Heart left ventricle (tissue), 13 donors: ENCODE results near the gene MYO5A.

Experiments
- CTCF ChIP-seq, 12 donors: fragments of 200-600 bp; sonication (generic) in 4 of 12; IDR thresholded peaks; one replicate each; pipeline versions ENCODE4 v1.5.0 to v1.8.0; 2018 to 2022; ENCODE audit warnings: antibody characterized with exemption in 12 of 12, mild to moderate bottlenecking in 5 of 12
- POLR2A ChIP-seq, 2 donors: fragments of 450-650 bp; IDR thresholded peaks; one replicate each; pipeline ENCODE4 v1.6.1; 2017; ENCODE audit warnings: antibody characterized with exemption in 2 of 2, mild to moderate bottlenecking in 2 of 2, moderate library complexity in 2 of 2
- donor health status: ischemic (EF 13 %, LVEDD 7.1; RV severe dilation, severe dysfunction).
- donor health status: DM: no; HTN: yes; CAD: no.
- donor health status: DM: no; HTN: no; CAD: no.
- donor health status: ischemic (EF 25% LVEDD 6.9; RV normal size, moderate dysfunction).
- donor health status: ischemic (EF 25% LVEDD 5.7; RV mildly dilated, moderate dysfunction).
- donor health status: ischemic (EF 35%, LVEDD 5.7; RV mildly dilated, moderate dysfunction).
- donor health status: nonischemic (EF 11% LVEDD 7.7; RV severe dilation, severe dysfunction).
- donor health status: DM: yes; HTN: yes; CAD: no.
- donor health status: PGD.
- donor health status: ischemic (EF 29% LVEDD 5.4; RV normal size, mild dysfunction).
- donor health status: nonischemic (EF 23%, LVEDD 6.1; RV moderate dilation, normal function).

DNA sequence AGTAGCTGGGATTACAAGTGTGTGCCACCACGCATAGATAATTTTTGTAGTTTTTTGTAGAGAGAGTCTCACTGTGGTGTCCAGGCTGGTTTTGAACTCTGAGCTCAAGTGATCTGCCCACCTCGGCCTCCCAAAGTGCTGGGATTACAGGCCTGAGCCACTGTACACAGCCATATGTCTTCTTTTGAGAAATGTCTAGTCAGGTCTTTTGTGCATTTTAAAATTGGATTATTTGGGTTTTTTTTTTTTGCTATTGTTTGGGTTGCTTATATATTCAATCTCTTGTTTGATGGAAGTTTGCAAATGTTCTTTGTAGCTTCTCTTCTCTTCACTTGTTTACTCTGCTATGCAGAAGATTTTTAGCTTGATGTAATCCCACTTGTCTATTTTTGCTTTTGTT is 46.4 kb upstream of the MYO5A start:
- TF ChIP-seq CTCF (IDR thresholded peaks at IDR 0.05) (no peak), POLR2A (IDR thresholded peaks at IDR 0.05) (no peak)
